Activated CD8-positive, alpha-beta memory T cell treated with anti-CD3 and anti-CD28 coated beads for 4 hours (primary cell): ENCODE measurements around the gene GRIA3.

Experiments used
- DNase-seq, 2 donors: peaks; one replicate each; pipeline ENCODE4 v3.0.0-alpha.2; 2020; ENCODE audit warnings: low read depth in 2 of 2

The GRIA3 gene

DNA sequence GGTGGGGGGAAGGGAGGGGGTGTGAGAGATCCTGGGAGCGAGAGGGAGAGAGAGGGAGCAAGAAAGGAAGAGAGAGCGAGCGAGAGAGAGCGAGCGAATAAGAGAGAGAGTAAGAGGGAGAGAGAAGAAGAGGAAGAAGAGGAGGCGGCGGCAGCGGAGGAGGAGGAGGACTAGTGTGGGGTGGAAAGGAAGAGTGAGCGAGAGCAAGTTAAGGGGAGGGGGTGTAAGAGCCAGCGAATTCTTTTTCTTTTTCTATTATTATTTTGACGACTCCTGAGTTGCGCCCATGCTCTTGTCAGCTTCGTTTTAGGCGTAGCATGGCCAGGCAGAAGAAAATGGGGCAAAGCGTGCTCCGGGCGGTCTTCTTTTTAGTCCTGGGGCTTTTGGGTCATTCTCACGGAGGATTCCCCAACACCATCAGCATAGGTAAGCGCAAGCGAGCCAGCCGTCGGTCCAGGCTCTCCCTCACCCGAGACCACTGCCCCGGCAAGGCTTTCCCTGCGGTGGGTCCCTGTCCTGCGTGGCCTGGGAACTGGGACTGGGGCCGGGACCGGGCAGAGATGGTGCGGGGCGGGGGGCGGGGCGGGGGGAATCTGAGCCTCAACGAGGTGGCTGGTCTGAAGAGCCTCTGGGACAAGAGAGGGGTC is at the start of gene GRIA3:
Gene GRIA3 (plus strand): TSS at position 60 of the 647 bp plus-strand sequence. CDS start 258 bp downstream, at position 318.
- DNase-seq, result no peak

DNA sequence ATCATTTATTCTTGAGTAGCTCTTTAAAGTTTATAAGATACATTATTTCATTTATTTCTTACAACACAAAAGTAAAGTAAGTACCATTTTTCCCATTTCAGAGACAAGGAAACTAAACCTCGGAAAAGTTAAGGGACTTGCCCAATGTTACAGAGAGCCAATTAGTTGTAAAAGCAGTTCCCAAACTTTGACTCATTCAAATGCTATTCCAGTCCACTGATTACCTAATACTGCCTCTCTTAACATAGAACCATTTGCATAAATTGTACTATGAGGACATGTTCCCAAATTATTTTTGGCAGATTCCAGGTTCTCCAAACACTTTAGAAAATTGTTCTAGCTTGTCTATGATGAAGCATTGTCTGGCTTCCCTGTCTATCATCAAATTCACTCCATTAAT is 45.6 kb upstream of the GRIA3 start:
- no peak for DNase-seq

DNA sequence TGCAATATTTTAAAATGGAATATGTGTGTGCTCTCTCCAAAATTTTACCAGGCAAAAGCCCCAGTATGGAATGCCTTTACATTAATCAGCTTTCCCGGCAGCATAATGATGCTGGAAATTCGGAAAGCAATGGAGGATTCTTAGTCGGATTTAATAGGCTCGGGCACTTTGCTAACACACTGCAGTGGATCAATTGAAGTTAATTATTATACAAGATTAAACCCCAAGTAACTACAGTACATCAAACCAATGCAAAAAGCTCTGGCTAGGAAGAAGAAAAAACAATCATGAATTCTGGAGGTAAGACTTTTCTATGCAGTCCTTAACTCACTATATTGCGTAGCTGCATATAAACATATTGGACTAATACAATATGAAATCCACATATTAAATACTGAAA is 43.6 kb upstream of the GRIA3 start:
- no peak for DNase-seq

DNA sequence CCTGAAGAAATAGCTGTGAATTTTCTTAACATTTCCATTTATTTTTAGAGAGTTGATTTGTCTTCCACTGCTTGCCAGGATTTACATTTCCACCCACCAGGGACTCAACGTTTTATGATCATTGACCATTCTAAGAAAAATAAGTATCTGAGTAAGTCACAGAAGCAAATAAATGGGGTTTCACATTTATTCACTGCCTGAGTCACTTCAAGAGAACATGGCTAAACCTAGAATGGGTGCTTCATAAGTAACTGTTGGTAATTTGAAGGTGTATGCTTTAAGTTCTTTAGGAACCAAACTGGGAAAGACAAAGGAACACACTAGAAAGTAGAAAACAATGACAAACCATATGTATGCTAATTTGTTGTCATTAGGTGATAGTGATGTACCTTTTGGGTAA is 43.2 kb upstream of the GRIA3 start:
- no peak for DNase-seq

DNA sequence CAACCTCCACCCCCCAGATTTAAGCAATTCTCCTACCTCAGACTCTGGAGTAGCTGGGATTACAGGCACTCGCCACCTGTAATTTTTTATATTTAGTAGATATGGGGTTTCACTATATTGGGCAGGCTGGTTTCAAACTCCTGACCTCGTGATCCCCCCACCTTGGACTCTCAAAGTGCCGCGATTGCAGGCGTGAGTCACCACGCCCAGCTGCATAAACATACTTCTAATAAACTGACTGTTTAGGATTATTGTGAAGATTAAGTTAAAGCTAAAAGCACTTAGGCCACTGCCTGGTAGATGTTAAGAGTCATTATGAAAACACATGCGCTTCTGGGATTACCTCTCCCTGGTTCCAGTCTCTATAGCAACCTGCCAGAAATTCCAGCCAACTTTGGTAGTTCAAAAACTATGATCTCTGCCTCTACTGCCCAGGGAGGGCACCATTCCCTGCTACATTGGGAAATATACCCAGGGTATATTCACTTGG is 30.2 kb upstream of the GRIA3 start:
- DNase-seq, result no peak

DNA sequence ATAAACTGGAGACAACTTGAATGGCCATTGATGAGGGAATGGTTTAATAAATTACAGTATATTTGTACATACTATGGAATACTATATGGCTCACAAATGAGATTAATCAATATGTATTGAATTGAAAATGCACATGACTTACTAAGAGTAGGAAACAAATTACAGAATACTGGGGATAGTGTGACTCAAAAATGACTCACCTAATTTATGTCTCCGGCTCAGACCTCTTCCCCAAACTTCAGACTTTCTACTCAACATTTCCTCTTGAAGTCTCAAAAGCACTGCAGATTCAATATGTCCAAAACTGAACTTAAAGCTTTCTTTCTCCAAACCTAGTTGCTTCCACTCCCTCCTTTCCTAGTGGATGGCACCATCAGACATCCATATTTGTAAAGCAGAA is 28.8 kb upstream of the GRIA3 start:
- no peak for DNase-seq

DNA sequence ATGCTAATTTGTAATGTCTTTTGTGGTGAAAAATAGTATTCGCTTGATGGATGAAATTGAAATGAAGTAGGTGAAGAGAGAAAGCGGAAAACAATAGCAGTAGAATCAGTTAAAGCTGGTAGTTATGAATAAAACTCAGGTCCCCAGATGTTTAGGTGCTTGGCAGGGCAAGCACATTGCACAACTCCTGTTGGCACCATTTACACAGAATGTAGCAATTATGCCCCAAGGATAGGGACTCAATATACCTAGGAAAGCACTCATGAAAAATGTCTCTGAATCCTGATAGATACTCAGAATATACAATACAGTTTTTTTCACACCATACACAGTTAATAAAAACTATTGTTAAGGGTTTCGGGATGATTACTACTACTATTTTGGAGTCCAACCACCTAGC is 26.5 kb upstream of the GRIA3 start:
- no peak for DNase-seq

DNA sequence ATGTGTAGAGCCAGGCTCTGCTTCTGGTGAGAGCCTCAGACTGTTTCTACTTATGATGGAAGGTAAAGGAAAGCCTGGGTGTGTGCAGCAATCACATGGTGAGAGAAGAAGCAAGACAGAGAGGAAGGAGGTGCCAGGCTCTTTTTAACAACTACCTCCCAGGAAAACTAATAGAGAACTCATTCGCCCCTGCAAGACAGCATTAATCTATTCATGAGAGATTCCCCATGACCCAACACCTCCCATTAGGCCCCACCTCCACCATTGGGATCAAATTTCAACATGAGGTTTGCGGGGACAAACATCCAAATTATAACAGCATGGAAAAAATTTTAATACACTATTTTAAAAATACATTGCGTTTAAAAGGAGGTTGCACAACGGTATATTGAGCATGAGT is 24.7 kb upstream of the GRIA3 start:
- DNase-seq, result no peak

DNA sequence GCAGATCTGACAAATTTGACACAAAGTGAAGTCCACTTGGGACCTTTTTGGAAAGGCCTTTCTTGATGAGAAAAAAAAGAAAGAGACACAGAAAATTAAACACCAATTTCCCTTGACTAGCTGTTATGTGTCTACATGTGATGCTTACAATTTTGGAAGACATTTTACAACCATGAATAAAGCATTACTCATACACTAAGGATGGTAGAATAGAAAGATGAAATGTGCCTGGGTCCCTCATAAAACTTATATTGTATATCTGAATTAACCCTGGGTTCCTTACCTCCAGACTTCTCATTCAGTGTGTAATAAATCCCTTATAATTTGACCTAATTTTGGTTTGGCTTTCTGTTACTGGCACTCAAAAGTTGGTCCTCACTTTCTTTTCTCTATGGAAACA is 16.5 kb upstream of the GRIA3 start:
- DNase-seq, result no peak

DNA sequence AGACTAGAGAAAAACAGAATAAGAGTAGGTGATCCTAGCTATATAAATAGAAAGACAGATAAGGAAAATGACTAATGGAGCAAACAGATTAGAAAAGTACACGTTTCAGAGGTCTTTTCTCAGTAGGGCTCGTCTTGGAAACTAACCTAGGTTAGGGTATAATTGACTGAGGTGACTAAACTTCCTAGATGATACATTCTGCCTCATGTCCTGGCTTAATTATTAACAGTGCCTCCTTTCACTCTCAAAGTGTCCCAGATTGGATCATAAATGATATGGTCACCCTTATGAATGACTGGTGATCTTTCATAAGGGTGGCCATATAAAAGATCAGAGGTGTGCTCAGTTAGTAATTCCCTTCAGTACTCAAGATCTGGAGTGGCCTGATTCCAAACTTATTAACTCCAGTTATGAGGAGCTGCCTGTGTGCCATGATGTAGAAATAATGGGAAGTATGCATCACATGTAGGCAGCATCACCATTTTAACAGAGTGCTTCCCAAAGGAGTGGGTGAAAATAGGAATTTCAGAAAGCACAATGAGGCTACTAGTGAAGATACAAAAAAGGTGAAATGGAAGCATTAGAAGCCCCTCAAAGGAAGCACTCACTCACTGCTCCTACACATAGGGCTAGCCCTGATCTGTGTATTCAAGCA is 14.7 kb upstream of the GRIA3 start:
- DNase-seq, result no peak

DNA sequence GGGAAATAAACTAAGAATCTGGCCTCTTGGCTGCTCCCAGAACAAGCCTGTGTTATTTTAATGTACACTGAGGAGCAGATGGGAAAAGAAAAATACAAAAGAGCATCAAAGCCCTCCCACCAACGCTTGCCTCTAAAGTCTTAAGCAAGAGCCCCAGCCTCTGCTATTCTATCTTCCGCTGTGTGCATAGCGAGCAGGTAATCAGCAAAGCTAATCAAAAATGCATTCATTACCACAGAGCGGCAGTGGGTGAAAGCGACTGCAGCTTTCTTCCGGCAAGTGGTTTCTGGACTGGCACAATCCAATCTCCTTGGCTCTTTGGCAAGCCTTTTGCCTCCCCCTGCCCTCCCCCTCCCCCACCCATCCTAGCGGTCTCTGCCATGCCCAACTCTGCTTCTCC is 13.5 kb upstream of the GRIA3 start:
- no peak for DNase-seq

DNA sequence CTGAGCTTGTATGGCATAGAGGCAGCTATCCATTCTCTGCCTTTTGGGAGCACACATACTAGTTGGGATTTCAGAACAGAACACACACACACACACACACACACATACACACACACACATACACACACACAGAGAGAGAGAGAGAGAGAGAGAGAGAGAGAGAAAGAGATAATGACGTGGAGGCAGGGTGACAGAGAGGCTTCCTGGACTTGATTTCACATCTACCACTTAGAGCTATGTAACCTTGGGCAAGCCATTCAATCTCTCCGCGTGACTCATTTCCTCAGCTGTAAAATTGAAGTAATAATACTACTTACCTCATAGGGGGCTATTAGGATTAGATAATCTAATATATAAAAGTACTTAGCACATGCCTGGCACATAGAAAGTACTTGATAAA is 12.3 kb upstream of the GRIA3 start:
- DNase-seq, result no peak

DNA sequence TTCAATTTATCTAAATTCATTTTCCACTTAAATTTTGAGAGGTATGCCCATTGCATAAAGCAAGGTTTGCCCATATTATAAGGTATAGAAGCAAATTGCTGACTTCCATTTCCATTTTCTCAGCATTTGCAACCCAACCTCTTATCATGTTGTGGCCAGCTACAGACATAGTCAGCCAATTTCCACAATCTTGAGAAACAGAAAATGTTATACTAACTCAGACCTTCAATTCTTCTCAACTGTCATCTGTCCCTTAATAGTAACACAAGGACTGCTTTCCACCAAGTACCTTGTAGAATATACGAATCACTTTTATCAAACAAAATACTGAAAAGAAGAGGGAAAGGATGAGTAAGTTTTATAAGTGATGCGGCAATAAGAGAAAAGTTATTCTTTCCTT is 11.2 kb upstream of the GRIA3 start:
- no peak for DNase-seq

DNA sequence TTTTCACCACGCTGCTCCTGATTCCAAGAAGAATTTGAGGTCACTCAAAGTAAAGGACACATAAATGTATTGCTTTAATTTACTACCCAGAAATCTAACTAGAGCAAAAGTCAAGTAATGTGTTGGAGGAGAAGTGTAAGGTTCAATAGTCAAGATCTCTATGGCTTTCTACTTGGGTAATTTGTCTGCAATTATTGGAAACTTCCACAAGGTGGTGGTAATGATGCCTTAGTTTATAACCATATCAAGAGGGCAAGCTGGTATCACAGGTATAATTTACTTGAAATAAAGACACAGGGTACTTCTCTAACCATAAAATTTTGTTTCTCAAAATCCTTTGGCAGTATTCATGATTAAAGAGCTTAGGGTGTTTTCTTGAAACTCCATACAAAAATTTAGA is 10.2 kb upstream of the GRIA3 start:
- no peak for DNase-seq

DNA sequence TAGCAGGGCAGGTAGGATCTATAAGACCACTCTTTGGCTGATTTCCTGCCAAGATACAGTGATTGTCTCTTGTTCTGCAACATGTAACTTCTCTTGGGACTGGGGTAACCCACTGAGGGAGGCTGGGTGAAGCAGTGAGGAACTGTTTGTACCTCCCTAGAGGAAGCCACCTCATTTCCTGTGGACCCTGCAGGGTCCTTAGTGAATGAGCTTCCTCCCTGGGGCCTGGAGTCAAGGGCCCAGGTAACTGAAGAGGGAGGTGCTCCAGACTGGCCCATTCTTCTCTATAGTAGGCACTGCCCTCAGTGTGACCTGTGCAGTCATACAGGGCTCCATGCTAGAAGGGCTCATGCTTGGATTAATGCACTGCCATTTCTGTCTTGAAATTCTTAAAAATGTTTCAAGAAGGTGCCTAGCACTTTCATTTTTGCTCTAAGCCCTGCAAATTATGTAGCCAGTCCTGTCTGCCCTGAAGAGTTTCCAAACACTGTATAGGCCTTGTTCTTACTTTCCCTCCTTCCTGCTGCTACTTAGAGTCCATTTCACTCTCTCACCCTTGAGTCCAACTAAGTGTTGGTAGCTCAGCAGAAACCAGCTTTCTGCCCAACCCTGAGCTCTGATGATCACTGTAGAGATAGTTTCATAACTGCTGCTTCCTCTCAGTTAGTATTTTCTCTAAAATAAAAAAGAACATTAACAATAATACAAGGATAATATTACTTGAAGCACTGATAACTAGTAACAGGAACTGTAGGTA is 8.5 kb upstream of the GRIA3 start:
- no peak for DNase-seq

DNA sequence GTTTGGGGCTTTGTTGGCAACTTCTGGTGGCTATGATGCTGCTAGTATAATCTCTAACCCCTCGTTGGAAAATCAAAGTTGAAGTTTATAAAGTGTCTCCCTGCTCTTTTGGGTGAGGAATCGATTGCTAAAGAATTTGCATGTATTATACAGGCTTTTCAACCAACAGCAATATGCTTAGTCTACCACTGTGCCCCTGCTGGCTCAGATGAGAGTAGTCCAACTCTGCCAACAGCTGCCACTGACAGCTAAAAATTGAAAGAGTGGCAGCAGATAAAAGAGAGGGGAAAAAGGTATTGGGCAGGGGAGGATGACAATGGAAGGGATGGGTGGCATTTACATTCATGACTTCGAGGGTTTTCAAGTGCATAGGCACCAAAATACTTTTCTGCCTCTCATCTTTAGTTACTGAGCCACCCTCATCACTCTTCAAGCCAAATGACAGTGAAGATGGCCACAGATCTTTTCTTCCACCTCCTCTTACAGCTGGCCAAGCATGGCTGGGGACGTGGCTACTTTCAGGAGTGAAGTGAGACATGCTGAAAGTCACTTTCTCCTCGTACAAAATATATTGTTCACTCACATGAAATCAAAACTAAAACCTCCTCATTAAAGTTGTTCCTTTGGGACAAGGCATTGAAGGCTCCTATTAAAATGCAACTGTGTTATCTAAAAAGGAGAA is 2.7 kb upstream of the GRIA3 start:
- no peak for DNase-seq

DNA sequence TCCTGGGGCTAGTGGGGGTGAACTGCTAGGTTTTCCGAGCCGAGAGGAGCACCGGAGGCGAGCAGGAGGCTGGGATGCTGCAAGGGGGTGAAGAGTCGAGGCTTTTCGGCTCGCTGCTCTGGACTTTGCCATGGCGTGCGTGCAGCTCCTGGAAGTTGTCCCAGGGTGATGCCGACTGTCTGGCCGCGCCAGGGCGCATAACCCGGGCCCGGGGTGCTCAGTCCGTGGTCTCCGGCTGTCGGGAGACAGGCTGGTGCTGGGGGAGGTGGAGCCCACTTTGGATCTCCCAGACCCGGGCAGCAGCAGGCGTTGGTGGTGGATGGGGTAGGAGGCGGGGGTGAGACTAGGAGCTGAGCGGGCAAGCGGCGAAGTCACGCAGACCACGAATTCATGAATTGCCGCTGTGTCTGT is 793 bp downstream of the GRIA3 start:
- DNase-seq, result no peak

DNA sequence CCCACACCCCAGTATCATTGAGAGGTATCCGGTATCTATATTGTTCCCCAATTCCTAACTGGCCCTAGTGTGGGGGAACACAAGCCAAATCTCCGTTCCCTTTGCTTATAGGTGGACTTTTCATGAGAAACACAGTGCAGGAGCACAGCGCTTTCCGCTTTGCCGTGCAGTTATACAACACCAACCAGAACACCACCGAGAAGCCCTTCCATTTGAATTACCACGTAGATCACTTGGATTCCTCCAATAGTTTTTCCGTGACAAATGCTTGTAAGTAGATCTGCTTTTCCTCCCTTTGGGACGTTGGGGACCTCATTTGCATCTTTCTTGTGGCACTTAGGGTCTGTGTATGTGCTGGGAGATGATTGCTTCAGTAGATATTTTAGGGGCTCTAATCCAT is 1.6 kb downstream of the GRIA3 start:
- DNase-seq, result no peak

DNA sequence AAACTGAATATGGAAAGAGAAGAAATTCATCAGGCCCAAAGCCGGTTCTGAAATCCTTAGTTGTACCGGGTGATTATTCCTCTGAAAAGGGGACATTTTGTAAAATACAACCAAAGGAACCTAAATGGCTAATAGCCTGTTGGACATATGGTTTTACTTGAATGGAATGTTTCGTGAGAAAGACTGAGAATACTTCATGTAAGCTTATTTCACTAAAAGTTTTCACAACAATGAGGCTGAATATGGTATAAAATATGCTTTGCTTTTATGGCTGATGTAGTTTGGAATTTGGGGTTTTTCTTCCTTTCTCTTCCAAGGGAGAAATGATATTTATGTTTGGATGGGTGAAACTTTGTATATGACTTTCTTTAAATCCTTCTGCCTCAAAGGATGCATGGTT is 2.7 kb downstream of the GRIA3 start:
- DNase-seq, result no peak

DNA sequence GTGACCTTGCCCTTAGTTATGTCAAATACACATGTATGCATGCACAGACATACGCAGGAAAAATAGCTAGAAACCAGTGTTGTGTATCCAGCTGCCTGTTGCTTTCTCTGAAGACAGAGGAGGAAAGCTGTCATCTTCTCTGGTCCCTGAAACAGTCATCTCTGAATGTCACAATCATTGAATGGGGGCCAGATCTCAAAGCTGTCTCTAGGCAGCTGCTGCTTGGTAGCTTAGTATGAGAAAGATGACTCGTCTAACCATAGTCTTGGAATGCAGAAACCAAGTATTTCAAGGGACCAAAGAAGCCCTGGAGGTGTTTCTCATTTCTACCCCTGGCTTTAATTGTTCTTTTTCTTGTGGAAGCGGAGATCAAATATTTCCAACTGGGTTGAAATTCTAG is 4.0 kb downstream of the GRIA3 start:
- no peak for DNase-seq

DNA sequence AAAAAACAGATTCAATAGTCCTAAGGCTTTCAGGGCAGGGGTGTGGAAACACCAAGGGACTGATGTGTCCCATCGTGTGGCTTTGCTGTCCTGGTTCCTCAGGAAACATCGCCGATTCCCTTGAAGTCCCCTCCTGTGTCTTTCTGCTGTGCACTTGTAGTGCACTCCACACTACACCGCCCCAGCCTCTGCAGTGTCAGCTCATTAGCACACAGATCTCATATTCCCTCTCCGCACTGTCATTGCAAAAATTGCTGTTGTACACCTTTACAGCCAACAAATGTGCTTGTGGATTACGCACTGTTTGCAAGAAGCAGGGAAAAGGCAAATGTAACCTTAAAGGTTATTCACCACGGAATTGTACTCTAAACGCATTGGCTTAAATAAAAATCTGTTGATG is 5.3 kb downstream of the GRIA3 start:
- no peak for DNase-seq

DNA sequence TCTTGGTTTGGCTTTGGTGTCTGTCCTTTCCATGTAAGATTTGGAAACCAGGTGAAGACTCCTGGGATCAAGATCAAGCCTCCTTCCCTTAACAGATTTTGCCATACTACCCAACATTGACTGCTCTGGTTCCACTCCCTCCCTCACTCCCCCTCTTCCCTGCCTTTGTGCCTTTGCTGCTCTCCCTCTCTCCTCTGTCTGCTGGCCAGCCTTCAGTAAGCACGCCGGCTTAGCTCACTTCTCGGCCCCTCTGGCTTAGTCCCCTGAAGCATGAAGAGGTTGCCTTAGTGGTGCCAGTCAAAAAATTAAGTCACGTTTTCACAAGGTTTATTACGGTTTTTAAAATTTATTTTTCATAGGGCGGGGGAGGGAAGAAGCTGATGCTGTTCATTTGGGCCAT is 6.0 kb downstream of the GRIA3 start:
- no peak for DNase-seq

DNA sequence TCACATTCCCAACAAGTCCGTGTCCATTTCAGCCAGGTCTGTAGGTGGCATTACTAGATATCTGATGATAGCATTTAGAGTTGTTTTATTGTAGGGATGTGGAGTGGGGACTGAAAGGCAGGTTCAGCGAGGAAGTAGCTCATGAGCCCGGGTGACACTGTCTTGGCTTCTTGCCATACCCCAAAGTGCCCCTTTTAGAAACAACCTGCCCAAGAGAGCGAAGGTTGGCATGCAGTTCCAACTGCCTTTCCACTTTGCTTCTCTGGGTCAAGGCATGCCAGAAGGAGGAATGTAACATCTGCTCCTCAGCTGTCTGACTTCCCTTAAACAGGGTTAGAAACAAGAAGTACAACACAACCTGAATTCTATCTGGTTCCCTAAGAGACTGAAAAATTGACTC is 9.0 kb downstream of the GRIA3 start:
- DNase-seq, result no peak
